ENCODE data around the gene PARP14. TPM values are rescaled to one million over a fixed set of nuclear protein-coding genes. Genes with fewer than 3 reads are reported as not detected.

PARP14 gene
- total and polyA plus RNA-seq, 2 donors (not counting 1 experiment from before 2014, with no cell fraction given) = 113 to 188 TPM

GRCh38 chr3:122674339-122674738 is 6.3 kb upstream of the PARP14 start:
- intact Hi-C loops (cut with micrococcal nuclease) = no loop called here
- Histone ChIP-seq H2AFZ (ENCODE audit: insufficient read depth, low read depth, low read length, poor library complexity, severe bottlenecking) (no peak overlapping the region), H3K4me2 (replicated peaks; ENCODE audit: low read depth, low read length, poor library complexity, severe bottlenecking) (no peak overlapping the region), H3K36me3 (replicated peaks in 1 of 2; ENCODE audit: control extremely low read depth in 1 of 2, control insufficient read depth in 1 of 2, extremely low read depth in 1 of 2, insufficient read depth in 2 of 2, low read length in 1 of 2) (no peaks in the 10 kb centered on the region), H3K4me3 (ENCODE audit: control extremely low read depth in 1 of 5, extremely low read depth in 1 of 5, insufficient read depth in 1 of 5, low read depth in 2 of 5, low read length in 4 of 5) (no peak overlapping the region), H4K20me1 (ENCODE audit: control insufficient read depth, insufficient read depth, low read length, poor library complexity, severe bottlenecking) (no peaks in the 10 kb centered on the region), H3K79me2 (ENCODE audit: control insufficient read depth, insufficient read depth, low read length) (peaks cover under 1% of the 10 kb centered on the region), H3K27ac (ENCODE audit: low read length in 2 of 2) (peak overlapping the region; percentile 21 to 75), H3K9ac (ENCODE audit: low read length) (no peak overlapping the region), H3K27me3 (replicated peaks in 1 of 4; ENCODE audit: control extremely low read depth in 1 of 4, control insufficient read depth in 3 of 4, insufficient read depth in 4 of 4, low read length in 3 of 4) (no peaks in the 10 kb centered on the region), H3K9me3 (ENCODE audit: control extremely low read depth in 1 of 3, control insufficient read depth in 2 of 3, insufficient read depth in 1 of 3, low read length in 2 of 3) (peaks cover 3 to 15% (median 11%) of the 10 kb centered on the region in 3 donors), H3K4me1 (ENCODE audit: control insufficient read depth in 2 of 2, insufficient read depth in 2 of 2, low read length in 2 of 2) (peaks cover 14 to 20% of the 10 kb centered on the region in 2 donors)
- Mint-ChIP-seq H3K9me3 (ENCODE audit: insufficient read depth) (peaks cover 12% of the 10 kb centered on the region), H3K4me3 (no peak overlapping the region), H3K27me3 (no peaks in the 10 kb centered on the region), H3K4me1 (peaks cover 23% of the 10 kb centered on the region), H3K27ac (peak overlapping the region; percentile 88)
- ChIA-PET CTCF (interaction anchor here (11.0 kb wide), 1 partner anchor 112 kb away, joined by 293 read pairs; the partner anchor contains the start of genes DTX3L and PARP9), POLR2A (no interaction called here)
- DNase-seq = peak; percentile 46
- WGBS (ENCODE audit: insufficient coverage) = no CpG with 5 or more reads among the region's 3 CpGs
- no peak for ATAC-seq (ENCODE audit: low read depth)
- TF ChIP-seq EZH2 (IDR thresholded peaks at IDR 0.05; ENCODE audit: borderline replicate concordance, insufficient read depth, low read depth, low read length, poor library complexity, severe bottlenecking) (no peak), CTCF (IDR thresholded peaks at IDR 0.05) (no peak)

- no peak overlapping the region for H3K4me2 ChIP-seq (replicated peaks; ENCODE audit: low read depth, low read length, poor library complexity, severe bottlenecking)
- peaks cover 12% of the 10 kb centered on the region for H3K9me3 Mint-ChIP-seq (ENCODE audit: insufficient read depth)
- H3K27ac Mint-ChIP-seq = no peak overlapping the region
- H3K27me3 Mint-ChIP-seq = no peaks in the 10 kb centered on the region
- ATAC-seq (ENCODE audit: low read depth) = no peak
- H3K9me3 ChIP-seq (ENCODE audit: control extremely low read depth in 1 of 3, control insufficient read depth in 2 of 3, insufficient read depth in 1 of 3, low read length in 2 of 3) = peaks cover 3 to 15% (median 11%) of the 10 kb centered on the region in 3 donors
- no peak for DNase-seq
- CTCF ChIA-PET = interaction anchor here (1.2 to 11.0 kb wide), 3 partner anchors 20 to 114 kb away, joined by 3 to 293 read pairs (median 5); partner anchors contain the start of genes DTX3L and PARP9
- H3K4me1 Mint-ChIP-seq = peaks cover 38% of the 10 kb centered on the region
- no peaks in the 10 kb centered on the region for H3K36me3 ChIP-seq (replicated peaks in 1 of 2; ENCODE audit: control extremely low read depth in 1 of 2, control insufficient read depth in 1 of 2, extremely low read depth in 1 of 2, insufficient read depth in 2 of 2, low read length in 1 of 2)
- H3K4me3 ChIP-seq (ENCODE audit: control extremely low read depth in 1 of 5, extremely low read depth in 1 of 5, insufficient read depth in 1 of 5, low read depth in 2 of 5, low read length in 4 of 5) = no peak overlapping the region
- H3K27ac ChIP-seq (ENCODE audit: low read length in 2 of 2) = no peak overlapping the region
- WGBS (ENCODE audit: insufficient coverage) = no CpG with 5 or more reads among the region's 2 CpGs
- intact Hi-C loops (cut with micrococcal nuclease) = loop anchor here (5.0 kb wide), 1 partner anchor 34 kb away; no protein-coding TSS in a partner anchor
- no peaks in the 10 kb centered on the region for H3K27me3 ChIP-seq (replicated peaks in 1 of 4; ENCODE audit: control extremely low read depth in 1 of 4, control insufficient read depth in 3 of 4, insufficient read depth in 4 of 4, low read length in 3 of 4)
- H3K79me2 ChIP-seq (ENCODE audit: control insufficient read depth, insufficient read depth, low read length) = peaks cover 22% of the 10 kb centered on the region
- TF ChIP-seq EZH2 (IDR thresholded peaks at IDR 0.05; ENCODE audit: borderline replicate concordance, insufficient read depth, low read depth, low read length, poor library complexity, severe bottlenecking) (no peak), CTCF (IDR thresholded peaks at IDR 0.05) (no peak)
- H3K4me1 ChIP-seq (ENCODE audit: control insufficient read depth in 2 of 2, insufficient read depth in 2 of 2, low read length in 2 of 2) = peaks cover 23 to 33% of the 10 kb centered on the region in 2 donors
- no peak overlapping the region for H2AFZ ChIP-seq (ENCODE audit: insufficient read depth, low read depth, low read length, poor library complexity, severe bottlenecking)
- POLR2A ChIA-PET = interaction anchor here (0.8 kb wide), 1 partner anchor 82 kb away, joined by 3 read pairs; no protein-coding TSS in a partner anchor
- no peak overlapping the region for H3K4me3 Mint-ChIP-seq
- H4K20me1 ChIP-seq (ENCODE audit: control insufficient read depth, insufficient read depth, low read length, poor library complexity, severe bottlenecking) = no peaks in the 10 kb centered on the region
- H3K9ac ChIP-seq (ENCODE audit: low read length) = no peak overlapping the region
These were observed 3.9 kb upstream of the PARP14 start for GRCh38 chr3:122676759-122677158.
